EH (cell line): ENCODE data around the gene TMEM89.

ENCODE experiments used
- DNase-seq: peaks from one replicate; pipeline ENCODE4 v3.0.0-alpha.2; 2015; ENCODE audit warnings: low read depth

Gene TMEM89

GRCh38 chr3:48612309-48612708, 9.3 kb downstream of the TMEM89 start:
- DNase-seq = no peak

- DNase-seq = peak; percentile 93
These were observed 12.2 kb downstream of the TMEM89 start, which contains the start of gene UQCRC1 for GRCh38 chr3:48609088-48610005. Gene UQCRC1 (minus strand): TSS chr3:48609646. CDS start chr3:48609620, 26 bp downstream.

GRCh38 chr3:48607519-48607918, 14.1 kb downstream of the TMEM89 start:
- DNase-seq = peak; percentile 16

- DNase-seq = no peak
These were observed 20.0 kb downstream of the TMEM89 start for GRCh38 chr3:48601622-48601994.

- no peak for DNase-seq
These were observed 20.6 kb downstream of the TMEM89 start for GRCh38 chr3:48600711-48601621.

GRCh38 chr3:48599509-48600285, 21.9 kb downstream of the TMEM89 start:
- no peak for DNase-seq

- peak; percentile 5 for DNase-seq
These were observed 22.5 kb downstream of the TMEM89 start for GRCh38 chr3:48599077-48599501.

- DNase-seq = peak; percentile 98
These were observed 23.1 kb downstream of the TMEM89 start for GRCh38 chr3:48598323-48599076.

- peak; percentile 5 for DNase-seq
These were observed 24.2 kb downstream of the TMEM89 start for GRCh38 chr3:48597408-48597800.

GRCh38 chr3:48596676-48597407, 24.7 kb downstream of the TMEM89 start:
- no peak for DNase-seq

- no peak for DNase-seq
These were observed 25.4 kb downstream of the TMEM89 start for GRCh38 chr3:48596157-48596556.

GRCh38 chr3:48595526-48596121, 25.9 kb downstream of the TMEM89 start:
- peak; percentile 96 for DNase-seq

- no peak for DNase-seq
These were observed 26.5 kb downstream of the TMEM89 start, which contains the start of gene COL7A1 for GRCh38 chr3:48595075-48595525. Gene COL7A1 (minus strand): TSS chr3:48595329. CDS start chr3:48595159, 170 bp downstream.

- peak; percentile 77 for DNase-seq
These were observed 27.0 kb downstream of the TMEM89 start for GRCh38 chr3:48594417-48595049.

GRCh38 chr3:48593337-48593736, 28.2 kb downstream of the TMEM89 start:
- no peak for DNase-seq

GRCh38 chr3:48592519-48593087, 29.0 kb downstream of the TMEM89 start:
- peak; percentile 42 for DNase-seq

GRCh38 chr3:48591886-48592518, 29.6 kb downstream of the TMEM89 start:
- no peak for DNase-seq

GRCh38 chr3:48591436-48591835, 30.1 kb downstream of the TMEM89 start:
- no peak for DNase-seq
